Thoracic aorta (tissue), 2 donors: ENCODE results near the gene POGZ. TPM values are rescaled to one million over a fixed set of nuclear protein-coding genes. Genes with fewer than 3 reads are reported as not detected.

ENCODE experiments used
- ATAC-seq: fragments of 150-250 bp; one replicate; pipeline ENCODE4 v1.8.0; 2017; ENCODE audit warnings: low read depth; ENCODE audit not compliant: insufficient number of reproducible peaks, low FRiP score
- DNase-seq: peaks from one replicate; pipeline ENCODE4 v3.0.0-alpha.2; 2020; ENCODE audit warnings: low spot score
- H3K27ac ChIP-seq, 2 donors: fragments of 200-600 bp; sonication (generic); 1 replicate in 1 of 2; 2 replicates in 1 of 2; pipeline ENCODE4 v1.5.1; 2016; ENCODE audit warnings: mild to moderate bottlenecking in 2 of 2, moderate library complexity in 2 of 2
- H3K27me3 ChIP-seq: fragments of 200-600 bp; sonication (generic); replicated peaks from 2 replicates; pipeline ENCODE4 v1.6.0; 2016; ENCODE audit warnings: mild to moderate bottlenecking; ENCODE audit not compliant: insufficient read depth
- H3K36me3 ChIP-seq: fragments of 200-600 bp; sonication (generic); one replicate; pipeline ENCODE4 v1.5.1; 2016
- H3K4me1 ChIP-seq, 2 donors: fragments of 200-600 bp; sonication (generic); 1 replicate in 1 of 2; 2 replicates in 1 of 2; pipeline versions ENCODE4 v1.5.1 to v1.6.0; 2016; ENCODE audit warnings: low read depth in 2 of 2, mild to moderate bottlenecking in 1 of 2; ENCODE audit not compliant: control insufficient read depth in 1 of 2
- H3K4me3 ChIP-seq: fragments of 200-600 bp; sonication (generic); 2 replicates; pipeline ENCODE4 v1.5.1; 2016; ENCODE audit warnings: mild to moderate bottlenecking
- H3K9me3 ChIP-seq: fragments of 200-600 bp; sonication (generic); 2 replicates; pipeline ENCODE4 v1.5.1; 2016
- total RNA-seq, 2 donors: library from RNA; depleted of rRNA; stranded (reverse); fragments of >200 nt; gene quantifications; one replicate each; pipeline versions ENCODE4 v1.1.0 to v1.2.3, GENCODE V29; 2016
- TF ChIP-seq, protein P1 (sequence below): fragments of 200-600 bp; sonication (generic); IDR thresholded peaks from one replicate; pipeline ENCODE4 v1.5.1; 2019; ENCODE audit warnings: antibody characterized with exemption

The POGZ gene
- total RNA-seq, 2 donors from 2014 or later: 64.1 to 76.9 TPM

DNA sequence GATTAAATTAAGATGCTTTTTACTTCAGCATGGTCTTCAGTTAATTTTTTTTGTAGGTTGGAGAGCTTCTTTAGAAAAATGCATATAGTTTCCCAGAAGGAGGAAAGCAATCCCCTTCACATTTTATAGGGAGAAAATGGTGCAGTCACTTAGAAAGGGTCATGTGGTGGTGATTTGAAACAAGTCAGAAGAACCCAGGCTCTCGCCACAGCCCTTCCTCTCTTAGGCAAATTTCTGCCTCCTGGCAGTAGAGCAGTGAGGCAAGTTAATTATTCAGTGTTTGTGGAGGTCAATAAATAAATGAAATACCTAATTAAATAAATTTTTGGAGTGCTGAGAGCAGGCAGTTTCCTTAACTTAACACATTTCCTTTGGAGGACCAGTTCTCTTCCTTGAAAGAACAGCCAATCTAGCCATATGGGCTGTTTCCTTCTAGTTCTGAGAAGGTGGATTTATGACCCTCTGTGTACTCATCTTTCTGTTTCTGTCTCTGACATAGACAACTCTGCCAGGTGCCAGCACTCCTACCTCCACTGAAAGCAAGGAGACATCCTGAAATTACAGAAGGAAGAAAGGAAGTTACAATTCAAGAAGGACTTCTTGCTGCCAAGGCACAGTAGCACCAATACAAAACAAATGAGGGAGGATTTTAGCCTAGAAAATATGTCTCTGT is 19.0 kb upstream of the POGZ start:
- Histone ChIP-seq H3K4me1 (peaks cover 3 to 5% of the 10 kb centered on the region in 2 donors), H3K4me3 (no peak overlapping the region), H3K9me3 (peaks cover 6% of the 10 kb centered on the region), H3K27me3 (no peaks in the 10 kb centered on the region), H3K27ac (no peak overlapping the region), H3K36me3 (no peaks in the 10 kb centered on the region)
- DNase-seq: no peak
- TF ChIP-seq, protein P1, sequence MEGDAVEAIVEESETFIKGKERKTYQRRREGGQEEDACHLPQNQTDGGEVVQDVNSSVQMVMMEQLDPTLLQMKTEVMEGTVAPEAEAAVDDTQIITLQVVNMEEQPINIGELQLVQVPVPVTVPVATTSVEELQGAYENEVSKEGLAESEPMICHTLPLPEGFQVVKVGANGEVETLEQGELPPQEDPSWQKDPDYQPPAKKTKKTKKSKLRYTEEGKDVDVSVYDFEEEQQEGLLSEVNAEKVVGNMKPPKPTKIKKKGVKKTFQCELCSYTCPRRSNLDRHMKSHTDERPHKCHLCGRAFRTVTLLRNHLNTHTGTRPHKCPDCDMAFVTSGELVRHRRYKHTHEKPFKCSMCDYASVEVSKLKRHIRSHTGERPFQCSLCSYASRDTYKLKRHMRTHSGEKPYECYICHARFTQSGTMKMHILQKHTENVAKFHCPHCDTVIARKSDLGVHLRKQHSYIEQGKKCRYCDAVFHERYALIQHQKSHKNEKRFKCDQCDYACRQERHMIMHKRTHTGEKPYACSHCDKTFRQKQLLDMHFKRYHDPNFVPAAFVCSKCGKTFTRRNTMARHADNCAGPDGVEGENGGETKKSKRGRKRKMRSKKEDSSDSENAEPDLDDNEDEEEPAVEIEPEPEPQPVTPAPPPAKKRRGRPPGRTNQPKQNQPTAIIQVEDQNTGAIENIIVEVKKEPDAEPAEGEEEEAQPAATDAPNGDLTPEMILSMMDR: no peak
- no peak for ATAC-seq

DNA sequence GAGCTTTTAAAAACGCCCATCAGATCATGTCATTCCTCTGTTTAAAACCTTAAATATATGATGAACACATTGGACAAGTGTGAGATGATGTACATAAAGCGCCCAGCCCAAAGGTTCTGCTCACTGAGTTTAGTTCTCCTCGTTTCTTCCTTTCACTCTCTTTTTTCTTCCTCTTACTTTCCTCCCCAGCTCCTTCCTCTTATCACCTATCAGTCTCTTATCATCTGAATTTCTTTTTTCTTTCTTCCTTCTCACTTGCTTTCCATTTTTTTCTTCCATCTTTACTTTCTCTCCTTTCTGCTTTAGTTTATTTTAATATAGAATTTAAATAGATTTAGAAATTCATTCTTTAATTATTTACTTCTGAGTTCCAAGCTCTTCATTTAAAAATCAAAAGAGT is 17.8 kb upstream of the POGZ start:
- Histone ChIP-seq H3K36me3 (no peaks in the 10 kb centered on the region), H3K9me3 (peaks cover 4% of the 10 kb centered on the region), H3K27me3 (no peaks in the 10 kb centered on the region), H3K4me3 (no peak overlapping the region), H3K4me1 (peaks cover 3 to 12% of the 10 kb centered on the region in 2 donors), H3K27ac (no peak overlapping the region)
- no peak for ATAC-seq
- no peak for DNase-seq
- TF ChIP-seq, protein P1: no peak

DNA sequence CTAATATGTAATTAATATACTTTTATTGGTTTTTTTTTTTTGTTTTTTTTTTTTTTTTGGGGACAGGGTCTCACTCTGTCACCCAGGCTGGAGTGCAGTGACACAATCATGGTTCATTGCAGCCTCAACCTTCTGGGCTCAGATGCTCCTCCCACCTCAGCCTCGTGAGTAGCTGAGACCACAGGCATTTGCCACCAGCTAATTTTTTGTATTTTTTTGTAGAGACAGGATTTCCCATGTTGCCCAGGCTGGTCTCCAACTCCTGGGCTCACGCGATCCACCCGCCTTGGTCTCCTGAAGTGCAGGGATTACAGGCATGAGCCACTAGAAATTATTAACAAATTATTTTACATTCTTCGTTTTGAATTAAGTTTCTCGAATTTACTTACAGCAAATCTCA is 16.8 kb upstream of the POGZ start:
- H3K4me3 ChIP-seq: no peak overlapping the region
- no peaks in the 10 kb centered on the region for H3K9me3 ChIP-seq
- H3K27me3 ChIP-seq: no peaks in the 10 kb centered on the region
- DNase-seq (no peak), ATAC-seq (no peak)
- no peak overlapping the region for H3K27ac ChIP-seq
- TF ChIP-seq, protein P1: no peak
- no peaks in the 10 kb centered on the region for H3K36me3 ChIP-seq
- H3K4me1 ChIP-seq: peaks cover 3 to 12% of the 10 kb centered on the region in 2 donors

DNA sequence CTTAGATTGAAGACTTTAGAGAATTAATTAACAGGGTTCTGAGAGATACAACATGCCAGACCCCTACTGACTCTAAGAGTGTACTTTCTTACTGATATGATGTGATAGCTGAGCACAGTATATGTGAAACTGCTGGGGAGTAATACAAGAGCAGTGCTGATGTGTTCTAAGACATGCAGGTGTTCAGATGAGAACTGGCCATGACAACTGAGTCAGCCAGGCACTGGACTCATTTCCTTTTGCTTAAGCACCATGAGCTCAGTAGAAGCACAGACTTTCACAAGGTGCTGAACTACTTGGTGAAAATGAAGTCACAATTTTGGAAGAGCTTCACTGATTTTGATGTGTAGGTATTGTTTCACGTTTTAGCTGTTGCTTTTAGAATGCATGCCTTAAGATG is 15.9 kb upstream of the POGZ start:
- TF ChIP-seq, protein P1: no peak

DNA sequence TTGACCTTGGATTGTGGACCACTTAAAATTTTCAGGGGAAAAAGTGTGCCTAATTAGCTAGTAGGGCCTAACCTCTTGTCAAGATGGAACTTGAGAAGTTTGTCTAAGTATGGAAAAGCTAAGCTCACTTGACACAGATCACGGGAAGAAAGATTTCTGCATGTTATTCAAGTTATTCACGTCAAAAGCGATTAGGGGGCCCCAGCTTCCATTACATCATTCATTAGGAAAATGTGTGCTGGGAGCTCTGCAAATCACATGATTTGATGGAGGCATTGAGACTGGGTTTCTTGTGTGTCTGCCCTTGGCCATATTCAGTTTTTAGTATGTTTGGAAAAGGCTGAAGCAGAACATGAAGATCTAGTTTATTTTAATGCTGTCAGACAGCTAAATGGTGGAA is 15.5 kb upstream of the POGZ start:
- no peak overlapping the region for H3K27ac ChIP-seq
- DNase-seq: no peak
- H3K4me1 ChIP-seq: peaks cover 3 to 12% of the 10 kb centered on the region in 2 donors

More for the DNA sequence above, 15.9 kb upstream of the POGZ start:
- Histone ChIP-seq H3K27ac (no peak overlapping the region), H3K27me3 (no peaks in the 10 kb centered on the region), H3K4me3 (no peak overlapping the region), H3K9me3 (no peaks in the 10 kb centered on the region), H3K4me1 (peaks cover 3 to 12% of the 10 kb centered on the region in 2 donors), H3K36me3 (no peaks in the 10 kb centered on the region)
- ATAC-seq (no peak), DNase-seq (no peak)

More for the DNA sequence above, 15.5 kb upstream of the POGZ start:
- H3K9me3 ChIP-seq: no peaks in the 10 kb centered on the region
- H3K36me3 ChIP-seq: no peaks in the 10 kb centered on the region
- no peaks in the 10 kb centered on the region for H3K27me3 ChIP-seq
- no peak for ATAC-seq
- TF ChIP-seq, protein P1: no peak
- no peak overlapping the region for H3K4me3 ChIP-seq
